Effector memory CD8-positive, alpha-beta T cell (primary cell): ENCODE measurements around the gene FAM234B.

Experiments used
- ATAC-seq: fragments of 150-1000 bp; cut with Tn5 transposase; replicated peaks from 2 replicates; pipeline ENCODE4 v1.10.0; 2021; ENCODE audit warnings: mild to moderate bottlenecking, moderate library complexity
- DNase-seq, 3 experiments: peaks; one replicate each; pipeline ENCODE4 v3.0.0; 2021
- H3K27ac Mint-ChIP-seq, 2 donors: one replicate each; pipeline ENCODE4 v1.8.0; 2022; ENCODE audit warnings: mild to moderate bottlenecking in 2 of 2, mixed read lengths in 2 of 2, moderate library complexity in 2 of 2
- H3K27me3 Mint-ChIP-seq, 2 donors: one replicate each; pipeline ENCODE4 v1.8.0; 2022; ENCODE audit warnings: mixed read lengths in 2 of 2
- H3K36me3 Mint-ChIP-seq: one replicate; pipeline ENCODE4 v1.8.0; 2022; ENCODE audit warnings: mild to moderate bottlenecking, moderate library complexity, mixed read lengths; ENCODE audit not compliant: insufficient read depth
- H3K4me1 Mint-ChIP-seq, 2 donors: one replicate each; pipeline ENCODE4 v1.8.0; 2022; ENCODE audit warnings: low read depth in 2 of 2, mixed read lengths in 2 of 2
- H3K4me3 Mint-ChIP-seq, 2 donors: one replicate each; pipeline ENCODE4 v1.8.0; 2022; ENCODE audit warnings: mild to moderate bottlenecking in 2 of 2, mixed read lengths in 2 of 2, moderate library complexity in 2 of 2
- H3K9me3 Mint-ChIP-seq, 2 donors: one replicate each; pipeline ENCODE4 v1.8.0; 2022; ENCODE audit warnings: mixed read lengths in 2 of 2

FAM234B gene

GRCh38 chr12:13128291-13128965 lies 84.2 kb downstream of the FAM234B start:
- H3K4me1 Mint-ChIP-seq = no peaks in the 10 kb centered on the region
- H3K36me3 Mint-ChIP-seq = no peaks in the 10 kb centered on the region
- no peak for DNase-seq
- ATAC-seq = no peak
- no peaks in the 10 kb centered on the region for H3K9me3 Mint-ChIP-seq
- peaks cover 41 to 53% of the 10 kb centered on the region in 2 donors for H3K27me3 Mint-ChIP-seq
- H3K4me3 Mint-ChIP-seq = no peak overlapping the region
- H3K27ac Mint-ChIP-seq = no peak overlapping the region

DNA sequence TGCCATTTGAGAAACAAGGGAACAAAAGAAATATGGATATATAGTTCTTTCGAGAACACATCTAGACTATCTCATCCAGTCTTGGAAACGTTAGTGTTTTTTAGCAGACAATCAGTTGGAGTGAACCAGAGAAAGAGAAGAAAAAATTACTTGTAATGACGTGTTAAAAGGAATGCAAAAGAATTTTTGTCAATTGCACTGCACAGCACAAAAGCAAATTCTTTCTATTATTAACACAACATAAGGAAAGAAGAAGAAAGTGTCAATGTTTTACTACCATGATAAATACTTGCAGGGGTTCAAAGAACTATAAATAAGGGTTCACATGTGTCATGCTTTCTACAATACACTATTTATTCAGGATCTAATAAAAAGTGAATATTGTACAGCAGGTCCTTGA lies 86.8 kb downstream of the FAM234B start:
- no peak overlapping the region for H3K4me3 Mint-ChIP-seq
- no peaks in the 10 kb centered on the region for H3K36me3 Mint-ChIP-seq
- H3K9me3 Mint-ChIP-seq = no peaks in the 10 kb centered on the region
- H3K4me1 Mint-ChIP-seq = no peaks in the 10 kb centered on the region
- H3K27me3 Mint-ChIP-seq = peaks cover 49 to 73% of the 10 kb centered on the region in 2 donors
- DNase-seq (no peak), ATAC-seq (no peak)
- H3K27ac Mint-ChIP-seq = no peak overlapping the region
